Measurements from ENCODE around the gene ARID1B. TPM values are rescaled to one million over a fixed set of nuclear protein-coding genes. Genes with fewer than 3 reads are reported as not detected.

Gene ARID1B
- total and polyA plus RNA-seq, 2 experiments from 2014 or later: 32.9 to 67.0 TPM

DNA sequence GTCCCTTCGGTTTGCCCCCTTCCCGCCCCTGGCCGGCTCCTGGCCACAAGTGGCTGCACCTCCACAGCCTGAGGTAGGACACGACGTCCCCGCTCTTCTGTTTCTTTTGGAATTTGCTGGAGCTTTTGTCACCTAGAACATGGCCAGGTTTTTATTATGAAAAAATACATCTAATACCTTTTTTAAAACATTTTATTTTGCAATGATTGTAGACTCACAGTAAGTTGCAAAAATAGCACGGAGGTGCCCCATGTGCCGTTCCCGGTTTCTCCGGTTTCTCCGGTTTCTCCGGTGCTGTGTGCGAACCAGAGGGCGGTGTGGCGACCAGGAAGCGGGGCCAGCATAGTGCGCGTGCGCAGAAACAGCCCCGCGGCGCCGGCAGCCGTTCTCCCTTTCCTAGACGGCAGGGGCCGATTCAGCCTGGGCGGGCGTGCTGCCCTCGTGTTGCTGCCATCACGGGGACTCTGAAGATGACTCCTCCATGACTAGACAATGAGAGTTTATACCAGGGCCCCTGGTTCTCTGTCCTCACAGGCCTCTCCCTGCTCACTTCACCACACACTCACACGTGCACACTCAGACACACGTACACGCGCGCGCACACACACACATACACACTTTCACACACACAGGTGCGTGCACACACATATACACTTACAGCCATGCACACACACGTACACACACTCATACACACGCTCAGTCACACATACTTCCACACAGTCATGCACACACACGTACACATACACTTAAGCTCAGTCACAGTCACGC, 444.1 kb downstream of the ARID1B start:
- Histone ChIP-seq H3K4me3 (no peak overlapping the region), H3K9me2 (replicated peaks; ENCODE audit: insufficient read depth) (no peaks in the 10 kb centered on the region), H3K36me3 (replicated peaks; ENCODE audit: insufficient read depth, low read depth) (no peaks in the 10 kb centered on the region), H3K79me2 (no peaks in the 10 kb centered on the region), H3K9me3 (ENCODE audit: low read depth) (no peaks in the 10 kb centered on the region), H2AFZ (no peak overlapping the region), H3K27ac (no peak overlapping the region), H3K4me2 (no peak overlapping the region), H3K4me1 (ENCODE audit: insufficient read depth) (no peaks in the 10 kb centered on the region), H4K20me1 (ENCODE audit: insufficient read depth, poor library complexity, severe bottlenecking) (no peaks in the 10 kb centered on the region), H3K27me3 (no peaks in the 10 kb centered on the region)
- TF ChIP-seq EZH2phosphoT487 (IDR thresholded peaks at IDR 0.05; ENCODE audit: low read depth, severe bottlenecking, unreplicated experiment) (no peak), EZH2 (IDR thresholded peaks at IDR 0.05; ENCODE audit: borderline replicate concordance) (no peak)
- TF ChIP-seq, protein P1, sequence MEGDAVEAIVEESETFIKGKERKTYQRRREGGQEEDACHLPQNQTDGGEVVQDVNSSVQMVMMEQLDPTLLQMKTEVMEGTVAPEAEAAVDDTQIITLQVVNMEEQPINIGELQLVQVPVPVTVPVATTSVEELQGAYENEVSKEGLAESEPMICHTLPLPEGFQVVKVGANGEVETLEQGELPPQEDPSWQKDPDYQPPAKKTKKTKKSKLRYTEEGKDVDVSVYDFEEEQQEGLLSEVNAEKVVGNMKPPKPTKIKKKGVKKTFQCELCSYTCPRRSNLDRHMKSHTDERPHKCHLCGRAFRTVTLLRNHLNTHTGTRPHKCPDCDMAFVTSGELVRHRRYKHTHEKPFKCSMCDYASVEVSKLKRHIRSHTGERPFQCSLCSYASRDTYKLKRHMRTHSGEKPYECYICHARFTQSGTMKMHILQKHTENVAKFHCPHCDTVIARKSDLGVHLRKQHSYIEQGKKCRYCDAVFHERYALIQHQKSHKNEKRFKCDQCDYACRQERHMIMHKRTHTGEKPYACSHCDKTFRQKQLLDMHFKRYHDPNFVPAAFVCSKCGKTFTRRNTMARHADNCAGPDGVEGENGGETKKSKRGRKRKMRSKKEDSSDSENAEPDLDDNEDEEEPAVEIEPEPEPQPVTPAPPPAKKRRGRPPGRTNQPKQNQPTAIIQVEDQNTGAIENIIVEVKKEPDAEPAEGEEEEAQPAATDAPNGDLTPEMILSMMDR (IDR thresholded peaks at IDR 0.05; ENCODE audit: poor library complexity): no peak
- 95% methylated on average over 40 of the region's 41 CpGs for WGBS (ENCODE audit: low lambda C conversion rate, missing lambda C conversion rate)
- no peak for DNase-seq (ENCODE audit: low spot score)

DNA sequence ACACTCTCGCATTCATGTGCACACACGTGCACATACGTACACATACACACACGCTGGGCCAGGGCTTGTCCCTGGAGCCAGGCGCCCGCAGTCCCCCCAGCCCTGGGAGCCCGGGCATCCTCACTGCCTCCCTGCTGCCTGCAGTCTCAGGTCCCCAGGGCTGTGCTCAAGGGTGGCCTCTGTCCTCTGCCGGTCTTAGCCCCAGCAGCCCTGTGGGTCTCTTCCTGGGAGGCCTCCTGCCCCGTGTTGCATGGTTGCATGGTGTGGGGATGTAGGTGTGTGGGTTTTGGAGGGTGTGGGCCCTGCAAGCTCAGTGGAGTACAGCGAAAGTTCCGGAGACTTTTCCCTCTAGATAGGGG, 444.6 kb downstream of the ARID1B start:
- no peaks in the 10 kb centered on the region for H4K20me1 ChIP-seq (ENCODE audit: insufficient read depth, poor library complexity, severe bottlenecking)
- no peaks in the 10 kb centered on the region for H3K79me2 ChIP-seq
- no peak overlapping the region for H3K27ac ChIP-seq
- H3K9me3 ChIP-seq (ENCODE audit: low read depth): no peaks in the 10 kb centered on the region
- no peaks in the 10 kb centered on the region for H3K4me1 ChIP-seq (ENCODE audit: insufficient read depth)
- no peak overlapping the region for H3K4me3 ChIP-seq
- H3K4me2 ChIP-seq: no peak overlapping the region
- WGBS (ENCODE audit: low lambda C conversion rate, missing lambda C conversion rate): 95% methylated on average over 11 of the region's 11 CpGs
- TF ChIP-seq, protein P1 (IDR thresholded peaks at IDR 0.05; ENCODE audit: poor library complexity): no peak
- TF ChIP-seq EZH2 (IDR thresholded peaks at IDR 0.05; ENCODE audit: borderline replicate concordance) (no peak), EZH2phosphoT487 (IDR thresholded peaks at IDR 0.05; ENCODE audit: low read depth, severe bottlenecking, unreplicated experiment) (no peak)
- no peaks in the 10 kb centered on the region for H3K27me3 ChIP-seq
- no peaks in the 10 kb centered on the region for H3K36me3 ChIP-seq (replicated peaks; ENCODE audit: insufficient read depth, low read depth)
- H2AFZ ChIP-seq: no peak overlapping the region
- H3K9me2 ChIP-seq (replicated peaks; ENCODE audit: insufficient read depth): no peaks in the 10 kb centered on the region
- no peak for DNase-seq (ENCODE audit: low spot score)

DNA sequence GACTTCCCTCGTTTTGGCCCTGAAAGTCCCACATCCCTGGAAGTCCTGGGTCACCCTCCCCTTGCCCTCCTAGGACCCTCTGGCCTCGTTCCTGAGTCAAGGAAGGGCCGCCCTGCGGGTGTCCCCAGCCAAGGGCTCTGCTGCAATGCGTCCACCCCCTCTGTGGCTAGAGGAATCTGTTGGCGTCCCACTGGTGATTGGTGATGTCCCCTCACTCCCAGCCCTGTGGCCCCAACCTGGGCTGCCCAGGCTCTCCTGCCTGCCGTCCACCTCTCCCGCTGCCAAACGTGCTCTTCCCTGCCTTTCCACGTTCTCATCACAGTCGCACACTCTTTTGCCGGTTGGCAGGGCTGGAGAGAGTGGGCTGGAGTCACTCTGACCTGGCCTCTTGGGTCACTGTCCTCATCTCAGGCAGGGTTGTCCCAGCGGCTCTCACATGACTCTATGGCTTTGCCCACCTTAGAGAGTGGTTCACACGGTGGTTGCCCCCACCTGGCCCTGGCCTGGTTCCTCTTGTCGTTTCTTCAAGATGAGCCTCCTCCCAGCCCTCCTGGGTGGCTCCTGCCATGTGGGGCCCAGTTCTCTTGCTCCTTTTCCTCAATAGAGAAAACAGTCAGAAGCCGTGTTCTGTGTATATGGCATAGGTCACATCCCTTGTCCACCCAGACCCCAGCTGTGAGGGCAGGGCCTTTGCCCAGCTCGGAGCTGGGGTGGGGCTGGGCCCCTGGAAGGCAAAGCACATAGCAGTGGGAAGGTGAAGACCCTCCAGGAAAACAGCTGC, 445.2 kb downstream of the ARID1B start:
- Histone ChIP-seq H3K27ac (no peak overlapping the region), H3K79me2 (no peaks in the 10 kb centered on the region), H3K9me2 (replicated peaks; ENCODE audit: insufficient read depth) (no peaks in the 10 kb centered on the region), H2AFZ (no peak overlapping the region), H3K27me3 (no peaks in the 10 kb centered on the region), H3K4me2 (no peak overlapping the region), H3K4me1 (ENCODE audit: insufficient read depth) (no peaks in the 10 kb centered on the region), H3K9me3 (ENCODE audit: low read depth) (no peaks in the 10 kb centered on the region), H4K20me1 (ENCODE audit: insufficient read depth, poor library complexity, severe bottlenecking) (no peaks in the 10 kb centered on the region), H3K4me3 (no peak overlapping the region), H3K36me3 (replicated peaks; ENCODE audit: insufficient read depth, low read depth) (no peaks in the 10 kb centered on the region)
- TF ChIP-seq EZH2 (IDR thresholded peaks at IDR 0.05; ENCODE audit: borderline replicate concordance): no peak
- TF ChIP-seq, protein P1 (IDR thresholded peaks at IDR 0.05; ENCODE audit: poor library complexity): no peak
- TF ChIP-seq EZH2phosphoT487 (IDR thresholded peaks at IDR 0.05; ENCODE audit: low read depth, severe bottlenecking, unreplicated experiment): no peak
- WGBS (ENCODE audit: low lambda C conversion rate, missing lambda C conversion rate): 94% methylated on average over 16 of the region's 17 CpGs
- no peak for DNase-seq (ENCODE audit: low spot score)
